ENCODE measurements around the gene VDR. TPM values are rescaled to one million over a fixed set of nuclear protein-coding genes. Genes with fewer than 3 reads are reported as not detected.

The VDR gene
- total RNA-seq, 1 experiment from 2014 or later, result 0.07 TPM

- DNase-seq (ENCODE audit: low spot score), result no peak
- in situ Hi-C loops (cut with HindIII; ENCODE audit: low sequenced_read_pairs), result no loop called here
These were observed 25.8 kb downstream of the VDR start for GRCh38 chr12:47878918-47879481.

- in situ Hi-C loops (cut with HindIII; ENCODE audit: low sequenced_read_pairs), result no loop called here
- no peak for DNase-seq (ENCODE audit: low spot score)
These were observed 26.4 kb downstream of the VDR start for GRCh38 chr12:47878293-47878917.

- in situ Hi-C loops (cut with HindIII; ENCODE audit: low sequenced_read_pairs), result no loop called here
These were observed 27.7 kb downstream of the VDR start for GRCh38 chr12:47877081-47877480.

GRCh38 chr12:47876440-47876960, 28.3 kb downstream of the VDR start:
- in situ Hi-C loops (cut with HindIII; ENCODE audit: low sequenced_read_pairs), result no loop called here
- no peak for DNase-seq (ENCODE audit: low spot score)

More at GRCh38 chr12:47877081-47877480, 27.7 kb downstream of the VDR start:
- no peak for DNase-seq (ENCODE audit: low spot score)

- DNase-seq (ENCODE audit: low spot score), result no peak
- in situ Hi-C loops (cut with HindIII; ENCODE audit: low sequenced_read_pairs), result no loop called here
These were observed 28.9 kb downstream of the VDR start for GRCh38 chr12:47875746-47876439.

- no peak for DNase-seq (ENCODE audit: low spot score)
- in situ Hi-C loops (cut with HindIII; ENCODE audit: low sequenced_read_pairs), result no loop called here
These were observed 30.5 kb downstream of the VDR start for GRCh38 chr12:47874316-47874715.

- DNase-seq (ENCODE audit: low spot score), result peak; percentile 7
- in situ Hi-C loops (cut with HindIII; ENCODE audit: low sequenced_read_pairs), result no loop called here
These were observed 34.5 kb downstream of the VDR start for GRCh38 chr12:47870175-47870781.

- DNase-seq (ENCODE audit: low spot score), result no peak
- in situ Hi-C loops (cut with HindIII; ENCODE audit: low sequenced_read_pairs), result no loop called here
These were observed 36.2 kb downstream of the VDR start for GRCh38 chr12:47868552-47869031.

- no peak for DNase-seq (ENCODE audit: low spot score)
- in situ Hi-C loops (cut with HindIII; ENCODE audit: low sequenced_read_pairs), result no loop called here
These were observed 36.8 kb downstream of the VDR start for GRCh38 chr12:47868041-47868440.

- in situ Hi-C loops (cut with HindIII; ENCODE audit: low sequenced_read_pairs), result no loop called here
These were observed 37.3 kb downstream of the VDR start for GRCh38 chr12:47867495-47867941.

GRCh38 chr12:47864646-47865235, 40.1 kb downstream of the VDR start:
- in situ Hi-C loops (cut with HindIII; ENCODE audit: low sequenced_read_pairs), result no loop called here
- DNase-seq (ENCODE audit: low spot score), result no peak

More at GRCh38 chr12:47867495-47867941, 37.3 kb downstream of the VDR start:
- no peak for DNase-seq (ENCODE audit: low spot score)

- in situ Hi-C loops (cut with HindIII; ENCODE audit: low sequenced_read_pairs), result no loop called here
- DNase-seq (ENCODE audit: low spot score), result no peak
These were observed 40.8 kb downstream of the VDR start for GRCh38 chr12:47863985-47864384.

- in situ Hi-C loops (cut with HindIII; ENCODE audit: low sequenced_read_pairs), result no loop called here
- DNase-seq (ENCODE audit: low spot score), result no peak
These were observed 41.3 kb downstream of the VDR start for GRCh38 chr12:47863467-47863866.

- in situ Hi-C loops (cut with HindIII; ENCODE audit: low sequenced_read_pairs), result no loop called here
- DNase-seq (ENCODE audit: low spot score), result no peak
These were observed 41.9 kb downstream of the VDR start for GRCh38 chr12:47862881-47863280.

- in situ Hi-C loops (cut with HindIII; ENCODE audit: low sequenced_read_pairs), result no loop called here
These were observed 42.5 kb downstream of the VDR start for GRCh38 chr12:47862167-47862750.

GRCh38 chr12:47860873-47861272, 43.9 kb downstream of the VDR start:
- DNase-seq (ENCODE audit: low spot score), result no peak
- in situ Hi-C loops (cut with HindIII; ENCODE audit: low sequenced_read_pairs), result no loop called here

More at GRCh38 chr12:47862167-47862750, 42.5 kb downstream of the VDR start:
- DNase-seq (ENCODE audit: low spot score), result no peak

- no peak for DNase-seq (ENCODE audit: low spot score)
- in situ Hi-C loops (cut with HindIII; ENCODE audit: low sequenced_read_pairs), result no loop called here
These were observed 44.4 kb downstream of the VDR start for GRCh38 chr12:47860279-47860841.

GRCh38 chr12:47858511-47859266, 46.1 kb downstream of the VDR start:
- DNase-seq (ENCODE audit: low spot score), result no peak
- in situ Hi-C loops (cut with HindIII; ENCODE audit: low sequenced_read_pairs), result no loop called here
